Measurements from ENCODE around the gene USP13. TPM values are rescaled to one million over a fixed set of nuclear protein-coding genes. Genes with fewer than 3 reads are reported as not detected.
"Not testable (repeated sequence)": the region's sequence is repeated elsewhere in the genome, so short reads cannot be mapped to it uniquely, and the experiment has no call there.

USP13 gene
- total RNA-seq, 2 experiments from 2014 or later = 11.9 to 12.5 TPM

GRCh38 chr3:179760944-179761343 lies 108.1 kb downstream of the USP13 start:
- H3K9me3 Mint-ChIP-seq = no peaks in the 10 kb centered on the region
- DNase-seq = no peak
- H3K36me3 Mint-ChIP-seq = peaks cover 50% of the 10 kb centered on the region
- intact Hi-C loops (cut with micrococcal nuclease) = no loop called here
- POLR2A ChIA-PET = no interaction called here
- CTCF ChIA-PET = interaction anchor here (0.8 kb wide), 1 partner anchor 111 kb away, joined by 3 read pairs; no protein-coding TSS in a partner anchor
- H3K27me3 Mint-ChIP-seq = no peaks in the 10 kb centered on the region
- H3K27ac Mint-ChIP-seq = no peak overlapping the region
- H3K4me3 Mint-ChIP-seq = no peak overlapping the region
- no peaks in the 10 kb centered on the region for H3K4me1 Mint-ChIP-seq (ENCODE audit: low read depth)

GRCh38 chr3:179765396-179765795 lies 112.6 kb downstream of the USP13 start:
- intact Hi-C loops (cut with micrococcal nuclease) = no loop called here
- Mint-ChIP-seq H3K4me3 (no peak overlapping the region), H3K27me3 (no peaks in the 10 kb centered on the region), H3K4me1 (ENCODE audit: low read depth) (no peaks in the 10 kb centered on the region), H3K36me3 (peaks cover 39% of the 10 kb centered on the region), H3K9me3 (no peaks in the 10 kb centered on the region), H3K27ac (no peak overlapping the region)
- no peak for DNase-seq
- ChIA-PET CTCF (no interaction called here), POLR2A (no interaction called here)

- no peak overlapping the region for H3K4me3 Mint-ChIP-seq
- H3K4me1 Mint-ChIP-seq (ENCODE audit: low read depth) = no peaks in the 10 kb centered on the region
- intact Hi-C loops (cut with micrococcal nuclease) = no loop called here
- POLR2A ChIA-PET = no interaction called here
- no peaks in the 10 kb centered on the region for H3K9me3 Mint-ChIP-seq
- CTCF ChIA-PET = no interaction called here
- no peaks in the 10 kb centered on the region for H3K27me3 Mint-ChIP-seq
- no peak overlapping the region for H3K27ac Mint-ChIP-seq
- peaks cover 32% of the 10 kb centered on the region for H3K36me3 Mint-ChIP-seq
- DNase-seq = no peak
These were observed 113.7 kb downstream of the USP13 start for GRCh38 chr3:179766416-179767133.

- CTCF ChIA-PET = no interaction called here
- H3K36me3 Mint-ChIP-seq = peaks cover 37% of the 10 kb centered on the region
These were observed 115.2 kb downstream of the USP13 start for GRCh38 chr3:179768080-179768479.

GRCh38 chr3:179769411-179770247 lies 116.8 kb downstream of the USP13 start:
- Mint-ChIP-seq H3K9me3 (peaks cover 3% of the 10 kb centered on the region), H3K4me3 (no peak overlapping the region), H3K27ac (no peak overlapping the region), H3K36me3 (peaks cover 43% of the 10 kb centered on the region), H3K27me3 (no peaks in the 10 kb centered on the region), H3K4me1 (ENCODE audit: low read depth) (no peaks in the 10 kb centered on the region)
- no peak for DNase-seq
- ChIA-PET CTCF (no interaction called here), POLR2A (no interaction called here)
- intact Hi-C loops (cut with micrococcal nuclease) = no loop called here

More at GRCh38 chr3:179768080-179768479, 115.2 kb downstream of the USP13 start:
- H3K9me3 Mint-ChIP-seq = no peaks in the 10 kb centered on the region
- no peak overlapping the region for H3K4me3 Mint-ChIP-seq
- POLR2A ChIA-PET = no interaction called here
- H3K27ac Mint-ChIP-seq = no peak overlapping the region
- intact Hi-C loops (cut with micrococcal nuclease) = no loop called here
- no peaks in the 10 kb centered on the region for H3K27me3 Mint-ChIP-seq
- DNase-seq = no peak
- no peaks in the 10 kb centered on the region for H3K4me1 Mint-ChIP-seq (ENCODE audit: low read depth)

GRCh38 chr3:179771797-179772196 lies 119.0 kb downstream of the USP13 start:
- CTCF ChIA-PET = interaction anchor here (1.4 kb wide), 1 partner anchor 122 kb away, joined by 4 read pairs; no protein-coding TSS in a partner anchor
- Mint-ChIP-seq H3K4me3 (no peak overlapping the region), H3K4me1 (ENCODE audit: low read depth) (no peaks in the 10 kb centered on the region), H3K27ac (no peak overlapping the region), H3K27me3 (no peaks in the 10 kb centered on the region), H3K9me3 (peaks cover 3% of the 10 kb centered on the region), H3K36me3 (peaks cover 38% of the 10 kb centered on the region)
- intact Hi-C loops (cut with micrococcal nuclease) = no loop called here
- POLR2A ChIA-PET = no interaction called here
- DNase-seq = no peak

GRCh38 chr3:179772297-179772696 lies 119.5 kb downstream of the USP13 start:
- CTCF ChIA-PET = no interaction called here
- POLR2A ChIA-PET = no interaction called here
- H3K9me3 Mint-ChIP-seq = peaks cover 3% of the 10 kb centered on the region
- no peak overlapping the region for H3K27ac Mint-ChIP-seq
- H3K27me3 Mint-ChIP-seq = no peaks in the 10 kb centered on the region
- DNase-seq = no peak
- H3K36me3 Mint-ChIP-seq = peaks cover 34% of the 10 kb centered on the region
- H3K4me3 Mint-ChIP-seq = no peak overlapping the region
- intact Hi-C loops (cut with micrococcal nuclease) = no loop called here
- H3K4me1 Mint-ChIP-seq (ENCODE audit: low read depth) = no peaks in the 10 kb centered on the region

GRCh38 chr3:179775416-179776122 lies 122.7 kb downstream of the USP13 start:
- Mint-ChIP-seq H3K4me3 (no peak overlapping the region), H3K27ac (no peak overlapping the region), H3K27me3 (no peaks in the 10 kb centered on the region), H3K9me3 (peaks cover 7% of the 10 kb centered on the region), H3K36me3 (peaks cover 45% of the 10 kb centered on the region), H3K4me1 (ENCODE audit: low read depth) (no peaks in the 10 kb centered on the region)
- CTCF ChIA-PET = no interaction called here
- DNase-seq = no peak
- intact Hi-C loops (cut with micrococcal nuclease) = no loop called here
- POLR2A ChIA-PET = no interaction called here

- H3K36me3 Mint-ChIP-seq = peaks cover 32% of the 10 kb centered on the region
- H3K4me1 Mint-ChIP-seq (ENCODE audit: low read depth); DNase-seq; H3K27me3 Mint-ChIP-seq; H3K9me3 Mint-ChIP-seq; POLR2A ChIA-PET; H3K4me3 Mint-ChIP-seq; CTCF ChIA-PET; intact Hi-C loops (cut with micrococcal nuclease); H3K27ac Mint-ChIP-seq: not testable (repeated sequence)
These were observed 130.0 kb downstream of the USP13 start for GRCh38 chr3:179782841-179783240.

GRCh38 chr3:179788996-179789395 lies 136.2 kb downstream of the USP13 start:
- DNase-seq = no peak
- ChIA-PET CTCF (no interaction called here), POLR2A (no interaction called here)
- H3K4me1 Mint-ChIP-seq (ENCODE audit: low read depth) = no peaks in the 10 kb centered on the region
- no peak overlapping the region for H3K4me3 Mint-ChIP-seq
- no peak overlapping the region for H3K27ac Mint-ChIP-seq
- H3K27me3 Mint-ChIP-seq = no peaks in the 10 kb centered on the region
- peaks cover 9% of the 10 kb centered on the region for H3K36me3 Mint-ChIP-seq
- no peaks in the 10 kb centered on the region for H3K9me3 Mint-ChIP-seq
- intact Hi-C loops (cut with micrococcal nuclease) = no loop called here

- H3K9me3 Mint-ChIP-seq = no peaks in the 10 kb centered on the region
- ChIA-PET CTCF (no interaction called here), POLR2A (no interaction called here)
- no peak overlapping the region for H3K27ac Mint-ChIP-seq
- H3K27me3 Mint-ChIP-seq = no peaks in the 10 kb centered on the region
- H3K36me3 Mint-ChIP-seq = peaks cover 2% of the 10 kb centered on the region
- intact Hi-C loops (cut with micrococcal nuclease) = no loop called here
- H3K4me1 Mint-ChIP-seq (ENCODE audit: low read depth) = no peaks in the 10 kb centered on the region
- DNase-seq = no peak
- no peak overlapping the region for H3K4me3 Mint-ChIP-seq
These were observed 139.0 kb downstream of the USP13 start for GRCh38 chr3:179791793-179792192.

- Mint-ChIP-seq H3K27ac (no peak overlapping the region), H3K4me3 (no peak overlapping the region), H3K9me3 (no peaks in the 10 kb centered on the region), H3K27me3 (no peaks in the 10 kb centered on the region), H3K36me3 (no peaks in the 10 kb centered on the region), H3K4me1 (ENCODE audit: low read depth) (no peaks in the 10 kb centered on the region)
- ChIA-PET POLR2A (no interaction called here), CTCF (no interaction called here)
- intact Hi-C loops (cut with micrococcal nuclease) = no loop called here
- no peak for DNase-seq
These were observed 141.5 kb downstream of the USP13 start for GRCh38 chr3:179794355-179794754.

Data from activated CD4-positive, alpha-beta memory T cell treated with anti-CD3 and anti-CD28 coated beads for 36 hours (primary cell).